ENCODE results near the gene HTRA1. TPM values are rescaled to one million over a fixed set of nuclear protein-coding genes. Genes with fewer than 3 reads are reported as not detected.

HTRA1 gene
- total RNA-seq, 1 experiment from 2014 or later = 0.17 TPM

DNA sequence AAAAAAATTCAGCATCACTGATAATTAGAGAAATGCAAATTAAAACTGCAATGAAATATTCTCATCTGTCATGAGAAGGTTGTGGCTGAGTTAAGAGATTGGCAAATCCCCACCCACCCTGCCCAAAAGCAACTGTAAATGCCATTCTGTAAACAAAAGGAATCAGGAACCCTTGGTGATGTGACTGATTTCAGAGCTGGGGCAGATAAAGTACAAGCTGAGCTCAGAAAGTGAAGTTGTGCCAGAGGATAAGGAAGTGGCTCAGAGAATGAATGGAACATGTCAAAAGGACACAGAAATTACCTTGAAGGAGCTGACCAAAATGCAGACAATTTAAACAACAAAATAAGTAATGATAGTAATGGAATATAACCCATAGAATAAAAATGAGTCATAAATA, 39.6 kb upstream of the HTRA1 start:
- Histone ChIP-seq H3K4me3 (ENCODE audit: low read depth, low read length, poor library complexity, severe bottlenecking) (no peak overlapping the region), H3K9me3 (ENCODE audit: low read depth, low read length, poor library complexity, severe bottlenecking) (no peaks in the 10 kb centered on the region), H3K27me3 (replicated peaks; ENCODE audit: insufficient read depth, low read depth, low read length, poor library complexity) (no peaks in the 10 kb centered on the region), H3K4me1 (ENCODE audit: insufficient read depth, low read length, poor library complexity, severe bottlenecking) (peaks cover 8% of the 10 kb centered on the region), H3K27ac (ENCODE audit: low read depth, low read length, poor library complexity, severe bottlenecking) (no peak overlapping the region), H3K36me3 (ENCODE audit: insufficient read depth, low read length, poor library complexity, severe bottlenecking) (no peaks in the 10 kb centered on the region)
- TF ChIP-seq EZH2 (IDR thresholded peaks at IDR 0.05; ENCODE audit: borderline replicate concordance, low read depth, low read length, poor library complexity, severe bottlenecking) (no peak), CTCF (conservative IDR thresholded peaks at IDR 0.05; ENCODE audit: low read depth, low read length) (no peak)
- POLR2A ChIA-PET (ENCODE audit: low non-redundant PET) = no interaction called here
- intact Hi-C loops (cut with micrococcal nuclease; ENCODE audit: unreplicated experiment) = no loop called here
- no peak for DNase-seq (ENCODE audit: low spot score)
- CTCF ChIA-PET = no interaction called here
- no TSS peak for BruUV-seq (replicated peaks)

DNA sequence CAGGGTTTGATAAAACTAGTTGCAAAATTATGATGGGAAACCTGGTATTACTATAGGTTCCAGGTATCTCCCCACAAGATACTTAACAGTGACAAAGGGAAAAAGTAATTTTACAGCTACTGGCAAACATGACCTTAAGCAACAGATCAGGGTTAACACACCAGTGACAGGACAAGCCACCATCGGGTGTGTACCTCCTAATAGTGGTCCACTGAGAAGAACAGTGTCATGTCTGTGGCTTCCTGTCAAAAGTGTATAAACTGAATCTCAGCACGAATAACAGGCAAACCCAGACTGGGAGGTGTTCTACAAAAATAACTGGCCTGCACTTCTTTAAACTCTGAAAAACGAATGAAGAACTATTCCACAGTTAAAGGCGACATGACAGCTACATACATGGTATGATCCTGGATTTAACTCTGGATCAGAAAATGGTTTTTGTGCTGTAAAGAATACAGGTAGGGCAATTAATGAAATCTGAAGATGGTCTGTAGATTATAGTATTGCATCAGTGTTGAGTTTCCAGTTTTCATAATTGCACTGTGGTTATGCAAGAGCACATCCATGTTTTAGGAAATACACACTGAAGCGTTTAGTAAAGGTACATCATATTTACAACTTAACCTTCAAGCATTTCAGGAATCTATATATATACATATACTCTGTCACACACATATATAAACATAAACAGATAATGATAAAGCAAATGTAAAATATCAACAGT, 38.9 kb upstream of the HTRA1 start:
- TF ChIP-seq EZH2 (IDR thresholded peaks at IDR 0.05; ENCODE audit: borderline replicate concordance, low read depth, low read length, poor library complexity, severe bottlenecking) (no peak), CTCF (conservative IDR thresholded peaks at IDR 0.05; ENCODE audit: low read depth, low read length) (no peak)
- BruUV-seq (replicated peaks) = no TSS peak

GRCh38 chr10:122424059-122424458, 37.3 kb upstream of the HTRA1 start:
- BruUV-seq (replicated peaks) = no TSS peak

More for the DNA sequence above, 38.9 kb upstream of the HTRA1 start:
- Histone ChIP-seq H3K27ac (ENCODE audit: low read depth, low read length, poor library complexity, severe bottlenecking) (no peak overlapping the region), H3K9me3 (ENCODE audit: low read depth, low read length, poor library complexity, severe bottlenecking) (no peaks in the 10 kb centered on the region), H3K4me3 (ENCODE audit: low read depth, low read length, poor library complexity, severe bottlenecking) (no peak overlapping the region), H3K4me1 (ENCODE audit: insufficient read depth, low read length, poor library complexity, severe bottlenecking) (peaks cover 13% of the 10 kb centered on the region), H3K27me3 (replicated peaks; ENCODE audit: insufficient read depth, low read depth, low read length, poor library complexity) (no peaks in the 10 kb centered on the region), H3K36me3 (ENCODE audit: insufficient read depth, low read length, poor library complexity, severe bottlenecking) (no peaks in the 10 kb centered on the region)
- intact Hi-C loops (cut with micrococcal nuclease; ENCODE audit: unreplicated experiment) = no loop called here
- ChIA-PET CTCF (no interaction called here), POLR2A (ENCODE audit: low non-redundant PET) (no interaction called here)
- no peak for DNase-seq (ENCODE audit: low spot score)

More at GRCh38 chr10:122424059-122424458, 37.3 kb upstream of the HTRA1 start:
- Histone ChIP-seq H3K9me3 (ENCODE audit: low read depth, low read length, poor library complexity, severe bottlenecking) (no peaks in the 10 kb centered on the region), H3K27ac (ENCODE audit: low read depth, low read length, poor library complexity, severe bottlenecking) (no peak overlapping the region), H3K4me1 (ENCODE audit: insufficient read depth, low read length, poor library complexity, severe bottlenecking) (peaks cover 13% of the 10 kb centered on the region), H3K4me3 (ENCODE audit: low read depth, low read length, poor library complexity, severe bottlenecking) (no peak overlapping the region), H3K27me3 (replicated peaks; ENCODE audit: insufficient read depth, low read depth, low read length, poor library complexity) (no peaks in the 10 kb centered on the region), H3K36me3 (ENCODE audit: insufficient read depth, low read length, poor library complexity, severe bottlenecking) (no peaks in the 10 kb centered on the region)
- intact Hi-C loops (cut with micrococcal nuclease; ENCODE audit: unreplicated experiment) = no loop called here
- CTCF ChIA-PET = interaction anchor here (0.8 kb wide), 1 partner anchor 125 kb away, joined by 6 read pairs; no protein-coding TSS in a partner anchor
- POLR2A ChIA-PET (ENCODE audit: low non-redundant PET) = no interaction called here
- DNase-seq (ENCODE audit: low spot score) = no peak
- TF ChIP-seq EZH2 (IDR thresholded peaks at IDR 0.05; ENCODE audit: borderline replicate concordance, low read depth, low read length, poor library complexity, severe bottlenecking) = no peak
- TF ChIP-seq CTCF (conservative IDR thresholded peaks at IDR 0.05; ENCODE audit: low read depth, low read length) = no peak
